GM19023 (cell line): ENCODE measurements around the gene NPAS3.

ENCODE experiments used
- ATAC-seq: cut with Tn5 transposase; IDR thresholded peaks from one replicate; pipeline ENCODE4 v1.9.1; 2021; ENCODE audit warnings: mild to moderate bottlenecking, moderate library complexity; ENCODE audit not compliant: unreplicated experiment

The NPAS3 gene

GRCh38 chr14:33307691-33308251 is 369.1 kb downstream of the NPAS3 start:
- ATAC-seq = no peak

DNA sequence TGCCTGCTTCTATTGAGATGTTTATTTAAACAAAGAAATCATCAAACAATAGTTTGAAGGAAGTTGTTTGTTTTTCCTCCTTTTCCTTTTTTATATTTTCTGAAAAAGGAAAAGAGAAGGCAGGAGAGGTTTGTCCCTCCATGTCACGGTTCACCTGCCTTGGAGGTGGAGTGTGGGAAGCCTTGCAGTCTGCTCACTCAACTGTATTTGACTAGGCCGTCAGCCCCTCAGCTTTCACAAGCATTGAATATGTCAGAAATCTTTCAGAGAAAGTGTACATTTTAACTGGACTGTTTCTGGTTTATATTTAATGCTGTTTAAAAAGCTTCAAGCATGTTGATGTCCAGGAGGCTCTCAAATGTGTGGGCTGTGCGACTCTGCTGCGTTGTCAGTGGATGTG is 370.4 kb downstream of the NPAS3 start:
- ATAC-seq = no peak

- ATAC-seq = no peak
Measured at GRCh38 chr14:33315217-33315616, 376.5 kb downstream of the NPAS3 start.

DNA sequence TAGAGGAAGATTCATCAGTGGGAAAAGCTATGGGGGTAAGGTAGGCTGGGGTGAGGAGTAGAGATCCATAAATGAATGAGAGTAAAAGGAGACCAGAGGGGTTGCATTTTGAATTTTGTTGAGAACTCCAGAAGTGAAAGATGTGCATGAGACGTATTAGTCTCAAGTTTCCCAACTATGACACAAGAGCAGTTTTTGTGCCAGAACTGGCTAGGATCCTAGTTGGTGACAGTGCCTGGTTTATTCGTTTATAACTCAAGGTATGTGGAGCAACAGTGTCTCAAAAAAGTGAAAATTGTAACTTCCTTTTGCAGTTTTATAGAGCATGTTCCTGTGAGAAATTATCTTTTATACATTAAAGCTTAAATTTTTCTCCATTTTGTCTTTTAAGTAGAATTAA is 377.0 kb downstream of the NPAS3 start:
- ATAC-seq = no peak

DNA sequence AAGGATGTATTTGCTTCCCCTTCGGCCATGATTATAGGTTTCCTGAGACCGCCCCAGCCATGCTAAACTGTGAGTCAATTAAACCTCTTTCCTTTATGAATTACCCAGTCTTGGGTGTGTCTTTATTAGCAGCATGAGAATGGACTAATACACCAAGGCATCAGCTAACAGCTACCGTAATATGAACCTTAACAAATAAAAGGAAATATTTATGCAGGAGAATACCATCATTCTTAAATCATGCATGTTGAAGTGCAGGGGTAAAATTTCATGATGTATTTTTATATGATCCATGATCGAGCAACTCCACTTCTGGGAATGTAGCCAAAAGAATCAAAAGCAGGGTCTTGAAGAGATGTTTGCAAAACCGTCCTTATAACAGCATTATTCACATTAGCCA is 379.0 kb downstream of the NPAS3 start:
- ATAC-seq = no peak

- ATAC-seq = no peak
Measured at GRCh38 chr14:33323979-33324378, 385.3 kb downstream of the NPAS3 start.

DNA sequence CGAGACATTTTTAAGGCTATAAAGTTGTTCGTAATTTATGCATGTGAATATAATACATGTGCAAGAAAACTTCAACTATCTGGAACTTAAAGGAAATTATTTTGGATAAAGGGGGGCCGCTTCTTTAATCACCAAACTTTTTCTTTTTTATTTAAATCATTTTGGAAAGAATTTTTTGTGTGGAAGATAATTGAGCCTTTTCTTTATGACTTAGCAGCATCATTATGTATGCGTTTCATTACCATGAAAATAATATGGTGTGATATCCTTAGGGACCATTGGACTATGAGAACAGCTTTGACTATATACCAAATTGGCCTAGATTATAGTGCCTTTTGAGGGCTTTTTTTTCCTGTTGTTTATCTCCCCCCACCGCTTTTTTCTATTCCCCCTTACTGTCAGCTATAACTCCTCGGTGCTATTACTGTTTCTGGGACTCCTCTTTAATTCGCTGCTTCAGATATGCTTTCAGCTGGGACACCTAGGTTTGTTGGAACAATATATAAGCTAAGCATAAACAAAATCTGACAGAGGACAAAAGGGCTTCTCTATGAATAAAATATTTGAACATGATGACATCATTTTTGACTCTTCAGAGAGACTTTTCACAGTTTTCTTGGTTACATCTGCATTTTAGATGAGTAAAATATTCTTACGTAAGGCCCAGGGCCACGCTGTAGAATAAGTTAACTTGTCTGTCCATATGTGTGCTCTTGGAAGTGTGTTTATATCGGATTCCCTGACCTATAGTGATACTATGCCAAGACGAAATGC is 392.7 kb downstream of the NPAS3 start:
- ATAC-seq = no peak

DNA sequence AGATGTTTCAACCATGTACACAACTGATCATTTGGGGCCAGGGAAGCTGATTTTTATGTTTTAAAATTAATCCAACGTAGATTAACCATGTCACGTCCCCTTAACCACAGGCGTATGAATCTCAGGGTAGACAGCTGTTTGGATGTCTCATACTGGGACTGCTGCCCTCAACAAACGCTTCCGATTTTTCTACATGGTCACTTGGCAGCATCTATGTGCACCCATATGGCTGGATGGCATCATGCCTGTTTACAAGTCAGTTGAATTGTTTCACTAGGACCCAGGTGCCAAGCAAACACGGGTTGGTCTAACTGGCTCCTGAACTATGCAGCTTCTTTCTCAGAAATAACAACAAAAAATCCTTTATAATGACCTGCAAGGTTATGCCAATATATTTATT is 393.8 kb downstream of the NPAS3 start:
- no peak for ATAC-seq

DNA sequence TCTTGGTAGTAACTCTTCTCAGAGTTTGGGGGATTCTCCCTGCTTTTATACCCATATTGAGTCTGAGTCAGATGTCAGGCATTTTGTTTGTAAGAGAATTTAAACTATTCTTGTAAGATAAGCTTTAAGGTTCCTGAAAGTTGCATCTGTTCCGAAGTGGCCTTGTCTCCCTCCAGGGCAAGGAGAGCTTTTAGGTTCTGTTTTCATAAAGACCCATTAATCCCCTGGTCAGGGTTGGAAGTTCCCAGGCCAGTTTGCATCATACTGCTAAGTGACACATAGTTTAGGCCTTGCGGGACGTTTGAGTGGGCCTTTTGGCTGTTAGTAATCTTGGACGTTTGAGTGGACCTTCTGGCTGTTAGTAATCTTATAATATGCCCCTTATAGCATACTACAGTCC is 396.7 kb downstream of the NPAS3 start:
- no peak for ATAC-seq

DNA sequence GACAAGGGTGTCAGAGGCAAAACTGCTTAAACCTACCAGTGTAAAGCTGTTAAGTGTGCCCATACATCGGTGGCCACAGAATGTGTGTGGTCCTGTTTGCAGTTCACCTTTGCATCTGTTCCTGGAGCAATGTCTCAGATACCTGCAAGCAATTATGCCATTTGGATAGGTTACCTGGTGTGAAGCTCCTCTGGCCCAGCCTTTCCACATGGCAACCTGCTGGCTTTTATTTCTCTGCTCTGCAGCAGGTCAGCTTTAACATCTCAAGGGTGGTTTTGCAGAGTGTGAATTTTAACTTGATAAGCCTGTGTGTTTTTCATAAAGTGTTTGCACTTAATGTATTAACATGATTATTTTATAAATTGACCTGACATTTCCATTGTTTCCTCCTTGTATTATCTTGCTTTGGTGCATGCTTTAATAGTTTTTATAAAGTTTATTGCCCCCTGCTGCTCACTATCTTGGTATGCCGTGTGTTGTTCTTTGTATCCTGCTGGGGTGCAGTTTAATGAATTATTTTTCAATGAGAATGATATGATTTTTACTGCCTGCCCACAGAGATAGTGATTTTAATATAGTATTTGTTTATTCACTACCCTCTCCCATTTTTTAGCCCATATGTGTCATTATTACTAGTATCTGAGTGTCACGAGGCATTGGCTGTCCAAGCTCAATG is 403.8 kb downstream of the NPAS3 start:
- no peak for ATAC-seq

DNA sequence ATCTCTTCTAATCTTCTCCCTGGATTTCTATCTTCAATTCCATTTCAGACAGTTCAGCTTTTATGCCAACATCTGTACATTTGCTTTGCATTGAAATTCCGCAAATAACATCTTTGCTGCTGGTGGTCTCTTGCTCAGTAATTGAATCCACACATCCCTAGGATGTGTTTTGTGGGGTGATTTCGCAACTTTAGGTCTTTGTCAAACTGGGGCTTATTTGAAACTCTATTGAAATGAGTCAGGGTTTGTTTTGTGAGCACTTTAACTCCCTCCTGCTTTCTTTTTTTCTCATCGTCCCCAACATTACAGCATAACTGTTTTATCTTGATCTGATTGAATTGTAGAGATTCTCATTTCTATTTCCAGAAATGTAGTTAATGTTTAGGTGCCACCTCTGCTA is 404.3 kb downstream of the NPAS3 start:
- ATAC-seq = no peak

GRCh38 chr14:33347796-33348195 is 409.1 kb downstream of the NPAS3 start:
- no peak for ATAC-seq

DNA sequence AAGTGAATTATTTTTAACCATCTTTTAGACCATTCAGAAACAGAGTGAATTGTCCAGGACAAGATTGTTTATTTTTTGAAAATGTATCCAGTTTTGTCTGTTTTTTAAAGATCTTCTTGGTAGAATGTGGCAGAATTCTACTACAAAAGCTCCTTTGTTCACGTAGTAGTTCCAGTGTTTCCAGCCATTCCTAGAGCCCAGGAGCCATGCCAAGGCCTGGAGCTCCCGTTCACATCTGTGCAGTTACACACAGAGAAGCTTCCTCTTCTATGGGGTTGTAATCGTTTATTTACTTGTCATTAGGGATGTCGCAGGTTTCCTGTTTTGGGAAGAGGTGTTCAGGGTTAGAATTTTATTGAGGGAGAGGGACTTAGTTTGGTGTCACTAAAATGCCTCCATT is 409.8 kb downstream of the NPAS3 start:
- ATAC-seq = no peak

DNA sequence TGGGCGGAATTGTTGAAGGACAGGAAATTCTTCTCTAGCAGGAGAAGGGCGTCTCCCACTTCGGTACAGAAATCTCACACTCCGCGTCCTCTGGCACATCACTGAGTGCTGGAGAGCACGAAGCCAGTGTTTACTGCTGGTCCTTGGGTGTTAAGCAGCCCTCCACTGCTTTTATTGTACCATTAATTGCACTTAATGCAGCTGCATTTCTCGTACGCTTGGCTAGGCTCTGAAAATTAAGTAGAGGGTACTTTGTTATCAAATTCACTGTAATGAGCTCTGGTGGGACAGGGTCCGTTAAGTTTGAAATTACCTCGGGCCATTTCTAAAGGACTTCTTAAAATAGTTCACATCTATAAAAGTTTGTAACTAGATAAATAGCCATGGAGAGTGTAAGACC is 411.2 kb downstream of the NPAS3 start:
- ATAC-seq = no peak

DNA sequence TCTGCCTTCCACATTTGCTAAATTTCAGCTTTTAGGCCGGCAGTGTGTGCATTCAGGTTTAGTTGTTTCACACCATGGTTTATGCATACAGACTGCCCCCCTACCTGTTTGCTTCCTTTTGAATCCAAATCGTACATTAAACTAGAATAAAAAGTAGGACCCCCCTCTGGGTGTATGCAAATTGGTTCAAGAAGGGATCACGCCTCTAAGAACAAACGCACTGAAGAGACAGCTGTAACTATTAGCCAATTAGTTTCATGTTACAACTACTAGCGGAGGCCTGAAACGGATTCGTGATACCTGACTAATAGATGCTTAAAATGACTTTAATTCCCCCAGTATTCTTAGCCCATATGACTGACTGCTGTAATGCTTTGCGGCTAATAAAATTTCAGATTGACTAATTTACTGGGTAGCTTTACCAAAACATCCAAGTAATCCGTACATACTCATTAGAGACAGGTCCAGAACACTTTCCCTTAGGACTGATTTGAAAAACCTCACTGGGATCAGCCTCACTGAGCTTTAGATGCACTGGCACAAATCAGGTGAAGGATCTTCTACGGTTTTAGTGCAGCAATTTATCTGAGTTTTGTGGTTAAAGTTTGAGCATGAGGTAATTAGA is 411.8 kb downstream of the NPAS3 start:
- no peak for ATAC-seq

DNA sequence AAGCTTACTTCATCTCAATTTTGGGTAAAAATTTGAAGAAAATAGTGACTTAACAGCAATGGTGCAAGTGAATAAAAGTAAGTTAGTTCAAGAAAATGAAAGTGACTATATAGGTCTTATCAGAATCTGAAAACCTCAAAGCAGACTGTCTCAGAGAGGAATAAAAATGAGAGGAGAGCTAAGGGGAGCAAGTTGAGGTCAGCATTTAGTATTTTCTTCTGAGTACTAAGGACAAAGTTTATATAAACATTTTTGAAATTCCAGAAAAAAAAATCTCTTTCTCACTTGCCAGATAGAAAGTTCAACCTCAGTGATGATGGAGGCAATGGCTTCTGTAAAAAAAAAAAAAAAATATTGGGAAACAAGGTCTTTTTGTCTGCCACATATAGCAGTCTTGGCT is 414.1 kb downstream of the NPAS3 start:
- no peak for ATAC-seq

- no peak for ATAC-seq
Measured at GRCh38 chr14:33356181-33356580, 417.5 kb downstream of the NPAS3 start.

DNA sequence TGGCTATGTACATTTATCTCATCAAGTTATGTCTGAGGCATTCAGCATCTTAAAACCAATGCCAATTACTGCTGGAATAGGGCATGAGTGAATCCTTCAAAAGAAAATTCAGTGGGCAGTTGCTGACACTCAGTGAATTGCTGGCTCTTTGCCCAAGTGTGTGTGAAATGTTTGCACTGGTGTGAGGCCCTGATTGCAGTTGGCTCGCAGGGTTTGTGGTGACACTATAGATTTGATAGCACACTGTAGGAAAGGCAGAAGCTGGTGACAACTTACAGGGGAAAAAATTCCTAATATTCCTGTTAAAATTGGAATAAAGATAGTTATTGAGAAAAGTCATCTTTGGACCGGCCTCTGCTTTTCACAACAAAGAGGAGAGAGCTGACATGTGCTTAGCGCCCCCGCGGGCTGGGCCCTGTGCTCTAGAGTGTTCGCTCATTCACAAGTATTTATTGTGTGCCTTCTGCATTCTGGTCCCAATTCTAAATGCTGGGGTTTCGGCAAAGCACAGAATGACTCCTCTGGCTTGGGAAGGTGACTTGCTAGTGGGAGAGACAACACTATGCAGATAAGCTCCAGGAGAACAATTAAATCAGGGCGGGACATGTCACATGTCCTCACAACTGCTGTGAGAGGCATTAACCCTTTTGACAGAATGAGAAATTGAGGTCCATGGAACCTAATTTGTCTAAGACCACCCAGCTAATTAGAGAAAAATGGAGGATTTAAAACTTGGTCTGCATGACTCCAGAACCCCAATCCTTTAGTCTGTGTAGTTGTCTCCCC is 418.7 kb downstream of the NPAS3 start:
- ATAC-seq = no peak

GRCh38 chr14:33359288-33359881 is 420.7 kb downstream of the NPAS3 start:
- no peak for ATAC-seq

DNA sequence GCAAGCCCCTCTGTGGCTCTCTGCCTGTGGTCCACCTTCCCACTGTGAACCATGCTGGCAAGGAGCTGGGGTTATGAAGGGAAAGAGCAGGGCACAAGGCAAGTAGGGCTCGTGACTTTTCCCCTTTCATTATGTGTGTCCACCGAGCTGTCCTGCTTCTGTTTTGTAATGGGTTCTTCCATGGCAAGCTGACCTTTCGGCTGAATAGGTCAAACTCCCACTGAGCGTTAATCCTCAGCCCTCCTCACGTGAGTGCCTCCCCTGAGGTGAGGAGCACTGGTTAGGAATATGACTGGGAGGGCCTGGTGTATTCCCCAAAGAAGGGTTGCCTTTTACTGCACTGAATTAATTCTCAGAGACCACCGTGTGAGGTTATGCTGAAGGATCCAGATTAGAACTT is 424.3 kb downstream of the NPAS3 start:
- ATAC-seq = no peak

GRCh38 chr14:33363682-33364081 is 425.0 kb downstream of the NPAS3 start:
- no peak for ATAC-seq
